Vagina (tissue), 2 donors: ENCODE measurements around the gene CCDC85B. TPM values are rescaled to one million over a fixed set of nuclear protein-coding genes. Genes with fewer than 3 reads are reported as not detected.

ENCODE experiments used
- DNase-seq, 2 donors: peaks; one replicate each; pipeline ENCODE4 v3.0.0-alpha.2; 2017; ENCODE audit errors: extremely low spot score in 2 of 2
- H3K27ac ChIP-seq: fragments of 200-600 bp; sonication (generic); one replicate; pipeline ENCODE4 v1.5.1; 2019
- H3K27me3 ChIP-seq: fragments of 200-600 bp; sonication (generic); one replicate; pipeline ENCODE4 v1.5.1; 2019
- H3K36me3 ChIP-seq, 2 donors: fragments of 200-600 bp; sonication (generic); one replicate each; pipeline ENCODE4 v1.5.1; 2017 to 2019
- H3K4me1 ChIP-seq: fragments of 200-600 bp; sonication (generic); one replicate; pipeline ENCODE4 v1.5.1; 2019
- H3K4me3 ChIP-seq, 2 donors: fragments of 200-600 bp; sonication (generic); 1 replicate in 1 of 2; 2 replicates in 1 of 2; pipeline ENCODE4 v1.5.1; 2016 to 2019
- H3K9me3 ChIP-seq: fragments of 200-600 bp; sonication (generic); one replicate; pipeline ENCODE4 v1.5.1; 2019
- POLR2A ChIP-seq, 2 donors: fragments of 450-650 bp; IDR thresholded peaks; one replicate each; pipeline ENCODE4 v1.6.1; 2017; ENCODE audit warnings: antibody characterized with exemption in 2 of 2, mild to moderate bottlenecking in 2 of 2, moderate library complexity in 2 of 2
- POLR2AphosphoS5 ChIP-seq, 2 donors: sonication (generic); formaldehyde crosslinking; IDR thresholded peaks; one replicate each; pipeline ENCODE4 v1.9.0; 2017; ENCODE audit warnings: antibody characterized with exemption in 2 of 2, mild to moderate bottlenecking in 2 of 2, low read depth in 1 of 2; ENCODE audit not compliant: insufficient read depth in 1 of 2
- intact Hi-C: fragments of 100-400 bp; cut with DNase I; formaldehyde crosslinking; loops from one replicate; pipeline ENCODE4 v1.15.1; 2023
- total RNA-seq: library from RNA; depleted of rRNA; stranded (reverse); fragments of >200 nt; gene quantifications from one replicate; pipeline ENCODE4 v1.2.3, GENCODE V29; 2016
- TF ChIP-seq, protein P1 (sequence below), 3 experiments: fragments of 450-650 bp in 2 of 3; fragments of 200-600 bp in 1 of 3; sonication (generic) in 1 of 3; IDR thresholded peaks; one replicate each; pipeline ENCODE4 v1.5.1; 2017 to 2019; ENCODE audit warnings: antibody characterized with exemption in 3 of 3, mild to moderate bottlenecking in 2 of 3, moderate library complexity in 2 of 3

CCDC85B gene
- total RNA-seq, 1 donor from 2014 or later = 76.4 TPM

DNA sequence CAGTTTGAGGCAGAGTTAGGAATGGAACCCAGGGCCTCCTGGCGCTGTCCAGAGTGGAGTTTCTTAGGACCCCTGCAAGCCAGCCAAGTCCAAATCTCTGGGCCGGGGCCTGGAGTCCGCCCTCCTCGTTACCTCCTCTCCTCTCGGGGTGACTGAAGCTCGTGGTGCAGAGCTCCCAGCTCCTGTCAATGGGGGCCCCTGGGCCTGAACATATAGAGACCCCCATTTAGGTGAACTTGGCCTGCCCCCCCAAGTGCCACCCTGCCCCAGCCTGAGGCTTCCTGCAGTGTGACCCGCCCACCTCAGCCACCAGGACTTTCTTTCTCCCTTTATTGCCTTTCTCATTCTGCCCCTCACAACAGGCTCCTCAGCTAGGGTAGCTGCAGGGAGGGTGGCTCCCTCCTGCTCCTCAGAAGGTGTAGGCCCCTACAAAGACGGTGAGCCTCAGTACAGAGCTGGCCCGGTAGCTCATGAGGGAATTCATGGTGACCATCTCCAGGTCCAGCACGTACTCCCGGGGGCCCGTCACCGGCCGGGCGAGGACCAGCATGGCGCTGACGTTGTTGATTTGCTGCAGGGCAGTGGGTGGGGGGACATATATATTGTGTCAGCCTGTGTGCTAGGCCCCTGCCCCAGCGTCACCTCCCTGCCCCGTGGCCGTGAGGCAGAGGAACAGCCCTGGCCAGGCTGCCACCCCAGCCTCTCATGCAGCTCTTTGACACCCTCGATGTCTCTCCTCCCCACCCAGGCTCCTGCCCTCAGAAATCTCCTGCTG lies 23.8 kb upstream of the CCDC85B start:
- intact Hi-C loops = no loop called here
- TF ChIP-seq POLR2AphosphoS5 (IDR thresholded peaks at IDR 0.05; ENCODE audit: insufficient read depth in 1 of 2, low read depth in 1 of 2) (no peak), POLR2A (IDR thresholded peaks at IDR 0.05) (no peak)
- TF ChIP-seq, protein P1, sequence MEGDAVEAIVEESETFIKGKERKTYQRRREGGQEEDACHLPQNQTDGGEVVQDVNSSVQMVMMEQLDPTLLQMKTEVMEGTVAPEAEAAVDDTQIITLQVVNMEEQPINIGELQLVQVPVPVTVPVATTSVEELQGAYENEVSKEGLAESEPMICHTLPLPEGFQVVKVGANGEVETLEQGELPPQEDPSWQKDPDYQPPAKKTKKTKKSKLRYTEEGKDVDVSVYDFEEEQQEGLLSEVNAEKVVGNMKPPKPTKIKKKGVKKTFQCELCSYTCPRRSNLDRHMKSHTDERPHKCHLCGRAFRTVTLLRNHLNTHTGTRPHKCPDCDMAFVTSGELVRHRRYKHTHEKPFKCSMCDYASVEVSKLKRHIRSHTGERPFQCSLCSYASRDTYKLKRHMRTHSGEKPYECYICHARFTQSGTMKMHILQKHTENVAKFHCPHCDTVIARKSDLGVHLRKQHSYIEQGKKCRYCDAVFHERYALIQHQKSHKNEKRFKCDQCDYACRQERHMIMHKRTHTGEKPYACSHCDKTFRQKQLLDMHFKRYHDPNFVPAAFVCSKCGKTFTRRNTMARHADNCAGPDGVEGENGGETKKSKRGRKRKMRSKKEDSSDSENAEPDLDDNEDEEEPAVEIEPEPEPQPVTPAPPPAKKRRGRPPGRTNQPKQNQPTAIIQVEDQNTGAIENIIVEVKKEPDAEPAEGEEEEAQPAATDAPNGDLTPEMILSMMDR (IDR thresholded peaks at IDR 0.05) = no peak
- no peaks in the 10 kb centered on the region for H3K27me3 ChIP-seq
- no peak overlapping the region for H3K4me3 ChIP-seq
- DNase-seq = no peak
- no peaks in the 10 kb centered on the region for H3K9me3 ChIP-seq
- no peak overlapping the region for H3K27ac ChIP-seq
- H3K36me3 ChIP-seq = peaks cover 0 to 59% of the 10 kb centered on the region in 2 donors
- peaks cover 26% of the 10 kb centered on the region for H3K4me1 ChIP-seq

DNA sequence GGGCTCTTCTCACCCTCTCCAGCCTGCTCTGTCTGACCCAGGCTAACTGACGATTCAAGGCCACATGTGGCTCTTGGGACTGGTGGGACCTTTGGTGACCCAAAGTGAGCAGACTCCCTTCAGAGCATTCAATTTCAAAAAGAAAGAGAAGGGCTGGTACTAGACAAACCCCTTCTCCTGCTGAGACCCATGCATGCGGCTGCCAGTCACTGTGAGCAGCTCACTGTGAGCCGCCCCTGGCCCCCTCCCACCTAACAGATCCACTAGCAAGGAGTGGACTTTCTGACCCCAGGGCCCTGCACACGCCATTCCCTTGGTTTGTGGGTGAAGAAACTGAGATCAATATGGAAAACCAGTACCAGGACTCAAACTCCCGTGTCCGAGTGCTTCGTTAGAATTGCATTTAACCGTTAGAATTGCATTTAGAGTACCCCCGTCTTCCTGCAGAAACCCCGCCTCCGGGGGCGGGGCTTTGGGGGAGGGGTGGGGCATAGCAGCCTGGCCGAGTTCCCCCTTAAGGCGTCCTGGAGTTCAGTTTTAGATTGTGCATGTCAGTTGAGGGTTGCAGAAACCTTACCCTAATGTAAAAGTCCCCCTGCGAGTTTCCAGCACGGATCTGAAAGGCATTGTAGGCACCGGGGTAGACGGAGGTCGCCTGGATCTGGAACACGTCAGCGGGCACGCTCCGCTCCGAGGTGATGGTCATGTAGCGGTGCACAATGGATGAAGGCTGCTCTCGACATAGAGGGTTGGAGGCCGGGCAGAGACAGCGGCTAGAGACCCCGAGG lies 23.0 kb upstream of the CCDC85B start:
- Histone ChIP-seq H3K4me3 (no peak overlapping the region), H3K4me1 (peaks cover 25% of the 10 kb centered on the region), H3K27ac (no peak overlapping the region), H3K9me3 (no peaks in the 10 kb centered on the region), H3K27me3 (no peaks in the 10 kb centered on the region), H3K36me3 (peaks cover 0 to 52% of the 10 kb centered on the region in 2 donors)
- intact Hi-C loops = no loop called here
- no peak for TF ChIP-seq POLR2AphosphoS5 (IDR thresholded peaks at IDR 0.05; ENCODE audit: insufficient read depth in 1 of 2, low read depth in 1 of 2)
- TF ChIP-seq, protein P1 (IDR thresholded peaks at IDR 0.05) = no peak
- TF ChIP-seq POLR2A (IDR thresholded peaks at IDR 0.05) = no peak
- no peak for DNase-seq

GRCh38 chr11:65868076-65868667 lies 22.3 kb upstream of the CCDC85B start:
- Histone ChIP-seq H3K4me3 (no peak overlapping the region), H3K9me3 (no peaks in the 10 kb centered on the region), H3K27ac (no peak overlapping the region), H3K36me3 (peaks cover 0 to 45% of the 10 kb centered on the region in 2 donors), H3K4me1 (peaks cover 28% of the 10 kb centered on the region), H3K27me3 (no peaks in the 10 kb centered on the region)
- no peak for TF ChIP-seq POLR2AphosphoS5 (IDR thresholded peaks at IDR 0.05; ENCODE audit: insufficient read depth in 1 of 2, low read depth in 1 of 2)
- TF ChIP-seq, protein P1 (IDR thresholded peaks at IDR 0.05) = no peak
- TF ChIP-seq POLR2A (IDR thresholded peaks at IDR 0.05) = no peak
- no peak for DNase-seq
- intact Hi-C loops = no loop called here

- Histone ChIP-seq H3K36me3 (peaks cover 0 to 40% of the 10 kb centered on the region in 2 donors), H3K27ac (no peak overlapping the region), H3K27me3 (no peaks in the 10 kb centered on the region), H3K4me1 (peaks cover 32% of the 10 kb centered on the region), H3K4me3 (no peak overlapping the region), H3K9me3 (no peaks in the 10 kb centered on the region)
- intact Hi-C loops = no loop called here
- TF ChIP-seq, protein P1 (IDR thresholded peaks at IDR 0.05) = no peak
- TF ChIP-seq POLR2A (IDR thresholded peaks at IDR 0.05) = no peak
- no peak for DNase-seq
Measured at GRCh38 chr11:65868907-65869306, 21.6 kb upstream of the CCDC85B start.
